H1 (cell line): ENCODE data around the gene ACMSD. TPM values are rescaled to one million over a fixed set of nuclear protein-coding genes. Genes with fewer than 3 reads are reported as not detected.

Experiments
- CTCF ChIA-PET: fragments of 300-600 bp; sonication (Branson Sonifier 250); formaldehyde crosslinking; loops from one replicate; lab custom pipeline; 2021; ENCODE audit not compliant: partially characterized antibody; lab: Charles Lee
- POLR2A ChIA-PET: fragments of 300-600 bp; sonication (Branson Sonifier 250); formaldehyde crosslinking; loops from one replicate; lab custom pipeline; 2021; ENCODE audit warnings: inconsistent platforms; ENCODE audit not compliant: partially characterized antibody; lab: Charles Lee
- DNase-seq, 2 experiments: peaks; one replicate each; pipeline versions ENCODE4 v3.0.0 to v3.0.0-alpha.2; 2010 to 2022; ENCODE audit warnings: low spot score in 2 of 2, low read depth in 1 of 2, mixed read lengths in 1 of 2
- FAIRE-seq: peaks from 2 replicates; lab custom pipeline; 2011; peaks lifted over from hg19 to GRCh38; lab: Jason Lieb, UNC
- H2AFZ ChIP-seq: 2 replicates; pipeline ENCODE4 v1.8.1; 2012; ENCODE audit warnings: low read length, inconsistent platforms
- H2AK5ac ChIP-seq: 2 replicates; pipeline ENCODE4 v1.6.1; 2013; ENCODE audit warnings: low read depth, low read length
- H2BK120ac ChIP-seq: replicated peaks from 2 replicates; pipeline ENCODE3; 2013; ENCODE audit warnings: low read depth, low read length, inconsistent platforms
- H2BK12ac ChIP-seq: 2 replicates; pipeline ENCODE4 v1.6.1; 2013; ENCODE audit warnings: low read depth, low read length
- H2BK15ac ChIP-seq: 2 replicates; pipeline ENCODE4 v1.6.1; 2013; ENCODE audit warnings: low read length
- H2BK20ac ChIP-seq: 2 replicates; pipeline ENCODE4 v1.6.1; 2013; ENCODE audit warnings: low read length
- H2BK5ac ChIP-seq: 2 replicates; pipeline ENCODE4 v1.6.1; 2013; ENCODE audit warnings: low read depth, low read length
- H3K14ac ChIP-seq: 2 replicates; pipeline ENCODE4 v1.6.1; 2013; ENCODE audit warnings: inconsistent platforms; ENCODE audit not compliant: insufficient read length
- H3K18ac ChIP-seq: 2 replicates; pipeline ENCODE4 v1.6.1; 2013; ENCODE audit warnings: low read length; ENCODE audit errors: extremely low read depth
- H3K23ac ChIP-seq: 2 replicates; pipeline ENCODE4 v1.6.1; 2013; ENCODE audit warnings: inconsistent platforms; ENCODE audit not compliant: insufficient read length
- H3K23me2 ChIP-seq: 2 replicates; pipeline ENCODE4 v1.6.1; 2013; ENCODE audit warnings: low read depth, low read length
- H3K27ac ChIP-seq: 2 replicates; pipeline ENCODE4 v1.6.1; 2011; ENCODE audit warnings: low read depth, low read length, inconsistent platforms
- H3K27me3 ChIP-seq, 4 experiments: replicated peaks in 1 of 4; 1 replicate in 1 of 4; 2 replicates in 3 of 4; pipeline versions ENCODE4 v1.6.1 to v1.8.1; 2011 to 2013; ENCODE audit warnings: low read length in 3 of 4, mild to moderate bottlenecking in 3 of 4, inconsistent platforms in 2 of 4, mixed read lengths in 2 of 4, moderate library complexity in 1 of 4; ENCODE audit not compliant: control insufficient read depth in 3 of 4, insufficient read depth in 3 of 4; ENCODE audit errors: extremely low read depth in 1 of 4
- H3K36me3 ChIP-seq, 4 experiments: 2 replicates each; pipeline versions ENCODE4 v1.6.1 to v1.8.1; 2011 to 2013; ENCODE audit warnings: mild to moderate bottlenecking in 4 of 4, low read length in 3 of 4, moderate library complexity in 2 of 4, control low read depth in 1 of 4, inconsistent platforms in 1 of 4; ENCODE audit not compliant: insufficient read depth in 4 of 4, control insufficient read depth in 2 of 4
- H3K4ac ChIP-seq: replicated peaks from 2 replicates; pipeline ENCODE3; 2013; ENCODE audit warnings: low read length, low read depth, mixed read lengths, inconsistent platforms; ENCODE audit not compliant: insufficient read length
- H3K4me1 ChIP-seq, 4 experiments: replicated peaks in 1 of 4; 1 replicate in 1 of 4; 2 replicates in 3 of 4; pipeline versions ENCODE4 v1.6.1 to v1.8.1; 2011 to 2013; ENCODE audit warnings: low read length in 3 of 4, inconsistent platforms in 2 of 4, mixed read lengths in 1 of 4; ENCODE audit not compliant: insufficient read depth in 4 of 4, control insufficient read depth in 3 of 4
- H3K4me2 ChIP-seq, 2 experiments: 2 replicates each; pipeline versions ENCODE4 v1.6.1 to v1.8.1; 2011 to 2013; ENCODE audit warnings: low read depth in 2 of 2, low read length in 2 of 2, control low read depth in 1 of 2, inconsistent platforms in 1 of 2, mild to moderate bottlenecking in 1 of 2; ENCODE audit not compliant: insufficient read depth in 1 of 2
- H3K4me3 ChIP-seq, 4 experiments: fragments of 200-600, 300-600 bp in 1 of 4; sonication (generic), shearing (Covaris generic), sonication (Bioruptor Twin) in 1 of 4; 2 replicates each; pipeline versions ENCODE4 v1.5.1 to v1.8.1; 2011 to 2016; ENCODE audit warnings: low read length in 4 of 4, low read depth in 3 of 4, control low read depth in 2 of 4, inconsistent platforms in 2 of 4, mild to moderate bottlenecking in 2 of 4, mixed read lengths in 1 of 4, moderate library complexity in 1 of 4; ENCODE audit not compliant: insufficient read depth in 2 of 4; ENCODE audit errors: extremely low read depth in 1 of 4
- H3K56ac ChIP-seq: replicated peaks from 2 replicates; pipeline ENCODE3; 2013; ENCODE audit warnings: low read depth, mild to moderate bottlenecking, mixed read lengths, low read length, inconsistent platforms; ENCODE audit not compliant: insufficient read length
- H3K79me1 ChIP-seq: 2 replicates; pipeline ENCODE4 v1.6.1; 2013; ENCODE audit warnings: low read depth, low read length, control low read depth
- H3K79me2 ChIP-seq, 2 experiments: 2 replicates each; pipeline versions ENCODE4 v1.6.1 to v1.8.1; 2012 to 2013; ENCODE audit warnings: low read length in 2 of 2, mild to moderate bottlenecking in 2 of 2, inconsistent platforms in 1 of 2; ENCODE audit not compliant: insufficient read depth in 2 of 2, control insufficient read depth in 1 of 2
- H3K9ac ChIP-seq, 4 experiments: replicated peaks in 1 of 4; 1 replicate in 1 of 4; 2 replicates in 3 of 4; pipeline versions ENCODE4 v1.6.1 to v1.8.1; 2011 to 2013; ENCODE audit warnings: low read depth in 3 of 4, low read length in 3 of 4, control low read depth in 2 of 4, mild to moderate bottlenecking in 2 of 4, moderate library complexity in 2 of 4, inconsistent platforms in 1 of 4; ENCODE audit errors: extremely low read depth in 1 of 4
- H3K9me3 ChIP-seq, 2 experiments: 2 replicates each; pipeline versions ENCODE4 v1.6.1 to v1.8.1; 2012 to 2013; ENCODE audit warnings: mild to moderate bottlenecking in 2 of 2, moderate library complexity in 2 of 2, control low read depth in 1 of 2, inconsistent platforms in 1 of 2, low read depth in 1 of 2, low read length in 1 of 2, mixed read lengths in 1 of 2; ENCODE audit not compliant: insufficient read depth in 2 of 2
- H4K20me1 ChIP-seq, 2 experiments: replicated peaks in 1 of 2; 2 replicates each; pipeline versions ENCODE3 to v1.8.1; 2011 to 2013; ENCODE audit warnings: inconsistent platforms in 2 of 2, low read length in 2 of 2, mild to moderate bottlenecking in 1 of 2; ENCODE audit not compliant: insufficient read depth in 2 of 2, control insufficient read depth in 1 of 2
- H4K5ac ChIP-seq: 2 replicates; pipeline ENCODE4 v1.6.1; 2013; ENCODE audit warnings: low read length, low read depth, mixed read lengths, inconsistent platforms; ENCODE audit not compliant: insufficient read length
- H4K8ac ChIP-seq: 2 replicates; pipeline ENCODE4 v1.8.0; 2013; ENCODE audit warnings: mild to moderate bottlenecking, moderate library complexity, low read length, inconsistent platforms; ENCODE audit not compliant: insufficient read depth; ENCODE audit errors: extremely low read depth
- H4K91ac ChIP-seq: replicated peaks from 2 replicates; pipeline ENCODE3; 2013; ENCODE audit warnings: low read length, mixed read lengths, inconsistent platforms; ENCODE audit not compliant: insufficient read length
- WGBS, 2 experiments: shearing (Covaris generic) in 1 of 2; methylation state at CpG; one replicate each; pipeline versions ENCODE4 v1.1.6 to v1.1.7; 2013 to 2015; ENCODE audit warnings: low lambda C conversion rate in 2 of 2, mixed read lengths in 2 of 2, inconsistent platforms in 1 of 2, low coverage in 1 of 2, missing lambda C conversion rate in 1 of 2; ENCODE audit not compliant: insufficient replicate concordance in 2 of 2, insufficient coverage in 1 of 2, insufficient read length in 1 of 2; ENCODE audit errors: extremely low coverage in 1 of 2, missing lambda C conversion rate in 1 of 2; 5-methylcytosine and 5-hydroxymethylcytosine counted together
- polyA plus RNA-seq, 7 experiments: library from polyadenylated mRNA; depleted of rRNA in 3 of 7; stranded (reverse) in 5 of 7; unstranded in 2 of 7; fragments of >200 nt in 5 of 7; fragments of 200-250 nt in 2 of 7; gene quantifications; 1 replicate in 5 of 7; 2 replicates in 1 of 7; 4 replicates in 1 of 7; pipeline versions ENCODE4 v1.2.1 to v1.2.3, GENCODE V29; 2011 to 2013; ENCODE audit warnings: missing spikeins in 2 of 7, mixed read lengths in 2 of 7
- total RNA-seq: library from RNA; stranded (reverse); fragmentation: NEBNext Ultra II Directional; extraction: Animal tissue kit (Norgen Biotek cat#: 25700); gene quantifications from 2 replicates; pipeline ENCODE4 v1.2.1, GENCODE V29; 2021

The ACMSD gene
- total and polyA plus RNA-seq, 2 of the 8 experiments (the other 6 are each of a cell fraction or from before 2014, with no cell fraction given) = not detected

GRCh38 chr2:134883552-134884293 lies 45.3 kb downstream of the ACMSD start:
- no peak overlapping the region for H2BK120ac ChIP-seq
- H3K9me3 ChIP-seq = no peaks in the 10 kb centered on the region
- H3K4me1 ChIP-seq = no peaks in the 10 kb centered on the region
- no peaks in the 10 kb centered on the region for H3K79me1 ChIP-seq
- FAIRE-seq = no peak
- WGBS, 2 experiments = 87% methylated on average over 3 of the region's 3 CpGs; no CpG with 5 or more reads in 1 of the 2 experiments
- no peak overlapping the region for H2BK15ac ChIP-seq
- H3K4me3 ChIP-seq = no peak overlapping the region
- H3K4ac ChIP-seq = no peak overlapping the region
- H2BK12ac ChIP-seq = no peak overlapping the region
- no peaks in the 10 kb centered on the region for H3K27me3 ChIP-seq
- H3K56ac ChIP-seq = no peak overlapping the region
- ChIA-PET CTCF (no interaction called here), POLR2A (no interaction called here)
- no peak overlapping the region for H3K23ac ChIP-seq
- H3K36me3 ChIP-seq = no peaks in the 10 kb centered on the region
- no peak overlapping the region for H2BK5ac ChIP-seq
- no peak overlapping the region for H2AFZ ChIP-seq
- no peak for DNase-seq
- no peak overlapping the region for H4K8ac ChIP-seq
- H3K23me2 ChIP-seq = no peaks in the 10 kb centered on the region
- H4K5ac ChIP-seq = no peak overlapping the region
- no peak overlapping the region for H3K18ac ChIP-seq
- no peaks in the 10 kb centered on the region for H3K79me2 ChIP-seq
- H3K9ac ChIP-seq = no peak overlapping the region
- H4K20me1 ChIP-seq = peaks cover 0 to 2% of the 10 kb centered on the region in 2 experiments
- no peak overlapping the region for H3K4me2 ChIP-seq
- no peak overlapping the region for H3K27ac ChIP-seq
- no peak overlapping the region for H2BK20ac ChIP-seq
- no peak overlapping the region for H2AK5ac ChIP-seq
- no peak overlapping the region for H3K14ac ChIP-seq
- no peak overlapping the region for H4K91ac ChIP-seq
